Neutrophil (primary cell): Measurements from ENCODE around the gene KIAA1671.

Experiments used
- H3K27ac ChIP-seq: fragments of 200-600 bp; sonication (generic); 2 replicates; pipeline ENCODE4 v1.5.1; 2016; ENCODE audit warnings: mild to moderate bottlenecking, moderate library complexity
- H3K27me3 ChIP-seq: fragments of 200-600 bp; sonication (generic); 2 replicates; pipeline ENCODE4 v1.6.0; 2016; ENCODE audit warnings: mild to moderate bottlenecking
- H3K36me3 ChIP-seq: fragments of 200-600 bp; sonication (generic); 2 replicates; pipeline ENCODE4 v1.5.1; 2017
- H3K4me1 ChIP-seq, 2 experiments: fragments of 200-600 bp in 1 of 2; sonication (generic) in 1 of 2; 1 replicate in 1 of 2; 2 replicates in 1 of 2; pipeline versions ENCODE4 v1.5.1 to v1.6.1; 2013 to 2016; ENCODE audit warnings: low read depth in 1 of 2, low read length in 1 of 2, mild to moderate bottlenecking in 1 of 2, moderate library complexity in 1 of 2; ENCODE audit not compliant: control insufficient read depth in 1 of 2, insufficient read depth in 1 of 2
- H3K4me3 ChIP-seq, 2 experiments: fragments of 200-600 bp in 1 of 2; sonication (generic) in 1 of 2; 1 replicate in 1 of 2; 2 replicates in 1 of 2; pipeline ENCODE4 v1.5.1; 2013 to 2016; ENCODE audit warnings: low read depth in 1 of 2, low read length in 1 of 2, mild to moderate bottlenecking in 1 of 2, moderate library complexity in 1 of 2
- H3K9me3 ChIP-seq: fragments of 200-600 bp; sonication (generic); 2 replicates; pipeline ENCODE4 v1.5.1; 2016
- TF ChIP-seq, protein P1 (sequence below): fragments of 200-600 bp; sonication (generic); IDR thresholded peaks from 2 replicates; pipeline ENCODE4 v1.5.1; 2016; ENCODE audit warnings: antibody characterized with exemption

The KIAA1671 gene

DNA sequence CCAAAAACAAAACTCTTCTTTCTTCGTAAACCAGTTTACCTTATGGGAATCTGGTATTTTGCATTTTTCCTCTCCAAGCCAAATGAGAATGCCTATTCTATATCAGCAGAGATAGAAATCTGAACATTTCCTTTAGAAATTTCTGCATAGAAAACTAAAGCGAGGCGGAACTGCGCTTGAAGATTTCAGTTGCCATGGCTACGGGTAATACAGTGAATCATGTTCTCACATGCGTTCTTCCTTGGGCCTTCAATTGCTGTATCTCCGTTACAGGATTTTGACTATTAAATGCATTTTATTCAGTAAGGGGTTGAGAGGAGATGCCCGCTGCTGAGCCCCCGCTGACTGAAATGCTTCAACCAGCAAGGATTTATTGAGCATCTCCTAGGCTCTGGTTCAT lies 138.9 kb downstream of the KIAA1671 start:
- no peak overlapping the region for H3K4me3 ChIP-seq
- H3K4me1 ChIP-seq: no peaks in the 10 kb centered on the region
- peaks cover 13% of the 10 kb centered on the region for H3K27me3 ChIP-seq
- H3K27ac ChIP-seq: no peak overlapping the region
- TF ChIP-seq, protein P1, sequence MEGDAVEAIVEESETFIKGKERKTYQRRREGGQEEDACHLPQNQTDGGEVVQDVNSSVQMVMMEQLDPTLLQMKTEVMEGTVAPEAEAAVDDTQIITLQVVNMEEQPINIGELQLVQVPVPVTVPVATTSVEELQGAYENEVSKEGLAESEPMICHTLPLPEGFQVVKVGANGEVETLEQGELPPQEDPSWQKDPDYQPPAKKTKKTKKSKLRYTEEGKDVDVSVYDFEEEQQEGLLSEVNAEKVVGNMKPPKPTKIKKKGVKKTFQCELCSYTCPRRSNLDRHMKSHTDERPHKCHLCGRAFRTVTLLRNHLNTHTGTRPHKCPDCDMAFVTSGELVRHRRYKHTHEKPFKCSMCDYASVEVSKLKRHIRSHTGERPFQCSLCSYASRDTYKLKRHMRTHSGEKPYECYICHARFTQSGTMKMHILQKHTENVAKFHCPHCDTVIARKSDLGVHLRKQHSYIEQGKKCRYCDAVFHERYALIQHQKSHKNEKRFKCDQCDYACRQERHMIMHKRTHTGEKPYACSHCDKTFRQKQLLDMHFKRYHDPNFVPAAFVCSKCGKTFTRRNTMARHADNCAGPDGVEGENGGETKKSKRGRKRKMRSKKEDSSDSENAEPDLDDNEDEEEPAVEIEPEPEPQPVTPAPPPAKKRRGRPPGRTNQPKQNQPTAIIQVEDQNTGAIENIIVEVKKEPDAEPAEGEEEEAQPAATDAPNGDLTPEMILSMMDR: no peak
- H3K36me3 ChIP-seq: no peaks in the 10 kb centered on the region
- no peaks in the 10 kb centered on the region for H3K9me3 ChIP-seq

DNA sequence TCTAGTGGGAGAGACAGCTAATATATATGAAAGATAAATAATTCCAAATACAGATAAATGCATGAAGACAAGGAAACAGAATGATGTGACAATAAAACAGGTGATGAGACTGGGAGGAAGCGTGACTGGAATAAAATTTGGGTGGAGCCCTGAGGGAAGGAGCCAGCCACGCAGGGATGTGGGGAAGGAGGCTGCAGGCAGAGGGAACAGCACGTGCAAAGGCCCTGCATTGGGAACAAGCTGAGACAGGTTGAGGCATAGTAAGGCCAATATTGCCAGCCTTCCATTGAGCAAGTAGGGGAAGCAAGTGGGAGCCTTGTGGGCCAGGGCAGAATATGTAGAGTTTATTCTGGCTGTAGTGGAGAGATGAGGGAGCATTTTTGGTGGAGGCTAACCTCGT lies 139.6 kb downstream of the KIAA1671 start:
- Histone ChIP-seq H3K4me1 (no peaks in the 10 kb centered on the region), H3K9me3 (no peaks in the 10 kb centered on the region), H3K36me3 (no peaks in the 10 kb centered on the region), H3K27ac (no peak overlapping the region), H3K4me3 (no peak overlapping the region), H3K27me3 (peaks cover 7% of the 10 kb centered on the region)
- TF ChIP-seq, protein P1: no peak

DNA sequence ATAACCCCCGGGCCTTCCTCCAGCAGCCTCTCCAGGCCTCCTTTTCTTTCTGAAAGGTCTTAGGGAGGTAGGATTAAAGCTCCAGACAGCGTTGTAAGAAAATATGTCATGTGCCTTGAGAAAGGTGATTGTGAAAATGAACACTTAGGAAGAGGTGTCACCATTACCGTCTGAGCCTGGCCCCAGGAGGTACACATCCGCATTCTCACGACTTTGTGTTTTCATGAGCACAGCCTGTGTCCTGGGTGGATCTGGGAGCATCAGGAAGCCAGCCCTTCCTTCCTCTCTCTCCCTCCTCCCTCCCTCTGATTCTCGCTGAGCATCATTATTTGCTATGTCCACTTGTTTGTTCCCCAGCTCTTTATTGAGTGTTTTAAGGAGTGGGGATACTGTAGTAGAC lies 142.1 kb downstream of the KIAA1671 start:
- Histone ChIP-seq H3K36me3 (no peaks in the 10 kb centered on the region), H3K27me3 (no peaks in the 10 kb centered on the region), H3K27ac (no peak overlapping the region), H3K9me3 (no peaks in the 10 kb centered on the region), H3K4me1 (no peaks in the 10 kb centered on the region), H3K4me3 (no peak overlapping the region)
- TF ChIP-seq, protein P1: no peak

DNA sequence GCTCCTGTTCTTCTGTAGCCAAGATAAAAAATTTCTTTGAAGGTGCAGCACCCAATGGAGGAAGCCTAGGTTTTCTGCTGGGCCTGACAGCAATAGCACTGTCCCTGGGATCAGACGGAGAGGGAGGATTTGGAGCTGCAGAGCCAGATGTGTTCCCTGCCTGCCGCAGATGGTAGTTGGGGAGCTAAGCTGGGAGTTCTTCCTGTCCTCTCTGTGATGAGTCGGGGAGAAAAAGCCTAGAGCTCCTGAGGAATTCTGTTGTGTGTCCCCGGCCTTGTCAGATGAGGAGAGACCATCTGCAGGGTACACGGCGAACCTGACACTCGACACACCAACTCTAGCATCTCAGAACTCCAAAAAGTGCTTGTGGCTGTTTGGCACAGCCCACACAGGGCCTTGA lies 143.4 kb downstream of the KIAA1671 start:
- Histone ChIP-seq H3K9me3 (no peaks in the 10 kb centered on the region), H3K27me3 (no peaks in the 10 kb centered on the region), H3K4me3 (no peak overlapping the region), H3K36me3 (no peaks in the 10 kb centered on the region), H3K4me1 (no peaks in the 10 kb centered on the region), H3K27ac (no peak overlapping the region)
- TF ChIP-seq, protein P1: no peak

DNA sequence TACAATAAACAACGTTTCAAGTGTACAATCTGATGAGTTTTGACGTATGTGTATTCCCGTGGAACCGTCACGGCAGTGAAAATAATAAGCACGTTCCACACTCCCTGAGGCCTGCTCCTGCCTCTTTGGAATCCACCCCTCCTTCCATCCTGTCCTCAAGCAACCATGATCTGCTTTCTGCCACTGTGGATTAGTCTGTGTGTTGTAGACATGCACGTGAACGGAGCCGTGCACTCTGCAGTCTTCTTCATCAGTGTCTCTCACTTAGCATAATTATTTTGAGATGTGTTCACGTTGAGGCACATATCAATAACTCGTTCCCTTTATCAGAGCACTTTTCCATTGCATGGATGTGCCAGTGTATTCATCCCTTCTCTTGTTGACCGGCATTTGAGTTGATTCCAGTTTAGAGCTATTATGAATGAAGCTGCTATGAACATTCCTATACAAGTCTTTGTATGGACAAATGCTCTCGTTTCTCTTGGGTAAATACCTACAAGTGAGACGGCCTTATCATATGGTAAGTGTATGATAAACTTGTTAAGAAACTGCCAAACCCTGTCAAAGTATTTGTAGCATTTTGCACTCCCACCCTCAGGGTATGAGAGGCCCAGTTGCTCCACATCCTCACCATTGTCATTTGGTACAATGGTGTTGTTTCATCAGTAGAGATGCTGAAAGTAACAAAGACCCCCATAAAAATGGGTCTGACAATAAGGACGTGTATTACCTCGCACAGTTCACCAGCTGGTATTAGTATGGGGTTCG lies 144.3 kb downstream of the KIAA1671 start:
- Histone ChIP-seq H3K4me1 (no peaks in the 10 kb centered on the region), H3K36me3 (no peaks in the 10 kb centered on the region), H3K4me3 (no peak overlapping the region), H3K27me3 (no peaks in the 10 kb centered on the region), H3K9me3 (no peaks in the 10 kb centered on the region), H3K27ac (no peak overlapping the region)
- TF ChIP-seq, protein P1: no peak
